Type B pancreatic cell (in vitro differentiated cells): ENCODE data around the gene ABCB7. TPM values are rescaled to one million over a fixed set of nuclear protein-coding genes. Genes with fewer than 3 reads are reported as not detected.

ENCODE experiments used
- DNase-seq: peaks from one replicate; pipeline ENCODE4 v3.0.0; 2021; ENCODE audit warnings: mixed read lengths; ENCODE audit not compliant: unreplicated experiment; ENCODE audit errors: extremely low spot score
- H3K27ac Mint-ChIP-seq: 2 replicates; pipeline ENCODE4 v1.8.0; 2021; ENCODE audit warnings: mild to moderate bottlenecking, mixed read lengths
- H3K27me3 Mint-ChIP-seq: 2 replicates; pipeline ENCODE4 v1.8.0; 2021; ENCODE audit warnings: mixed read lengths
- H3K36me3 Mint-ChIP-seq: 2 replicates; pipeline ENCODE4 v1.8.0; 2021; ENCODE audit warnings: mixed read lengths
- H3K4me1 Mint-ChIP-seq: one replicate; pipeline ENCODE4 v1.8.0; 2021; ENCODE audit warnings: mixed read lengths; ENCODE audit not compliant: unreplicated experiment
- H3K4me3 Mint-ChIP-seq: 2 replicates; pipeline ENCODE4 v1.8.0; 2021; ENCODE audit warnings: mild to moderate bottlenecking, mixed read lengths
- H3K9me3 Mint-ChIP-seq: 2 replicates; pipeline ENCODE4 v1.8.0; 2021; ENCODE audit warnings: mixed read lengths
- CTCF ChIP-seq: fragments of 200-600 bp; sonication (generic); conservative IDR thresholded peaks from 2 replicates; pipeline ENCODE4 v1.5.0; 2021; ENCODE audit warnings: antibody characterized with exemption, mild to moderate bottlenecking
- total RNA-seq: library from RNA; stranded (reverse); gene quantifications from 2 replicates; pipeline ENCODE4 v1.2.1, GENCODE V29; 2021; ENCODE audit warnings: low replicate concordance

Gene ABCB7
- total RNA-seq, 1 donor from 2014 or later, result 30.5 TPM

DNA sequence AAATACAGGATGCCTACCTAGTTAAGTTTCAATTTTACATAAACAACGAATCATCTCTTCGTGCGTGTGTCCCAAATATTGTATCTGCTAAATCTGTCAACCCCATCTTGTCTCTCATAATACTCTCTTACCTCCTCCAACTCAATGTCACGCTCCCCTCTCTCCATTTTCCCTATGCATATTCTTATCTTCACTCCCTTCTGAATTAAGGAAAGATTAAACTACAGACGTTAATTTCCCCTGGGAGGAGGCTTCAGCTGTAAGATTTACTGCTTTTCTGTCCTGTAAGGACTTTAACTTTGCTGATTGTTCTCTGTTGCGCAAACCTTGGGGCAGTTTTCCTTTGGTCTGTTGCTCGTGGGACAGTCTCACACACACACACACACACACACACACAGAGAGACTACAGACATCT lies 455 bp upstream of the ABCB7 start:
- no peaks in the 10 kb centered on the region for H3K27me3 Mint-ChIP-seq
- no peak for DNase-seq
- no peak for TF ChIP-seq CTCF
- no peaks in the 10 kb centered on the region for H3K4me1 Mint-ChIP-seq
- no peaks in the 10 kb centered on the region for H3K9me3 Mint-ChIP-seq
- peak overlapping the region; percentile 95 for H3K27ac Mint-ChIP-seq
- peak overlapping the region; percentile 93 for H3K4me3 Mint-ChIP-seq
- no peaks in the 10 kb centered on the region for H3K36me3 Mint-ChIP-seq

DNA sequence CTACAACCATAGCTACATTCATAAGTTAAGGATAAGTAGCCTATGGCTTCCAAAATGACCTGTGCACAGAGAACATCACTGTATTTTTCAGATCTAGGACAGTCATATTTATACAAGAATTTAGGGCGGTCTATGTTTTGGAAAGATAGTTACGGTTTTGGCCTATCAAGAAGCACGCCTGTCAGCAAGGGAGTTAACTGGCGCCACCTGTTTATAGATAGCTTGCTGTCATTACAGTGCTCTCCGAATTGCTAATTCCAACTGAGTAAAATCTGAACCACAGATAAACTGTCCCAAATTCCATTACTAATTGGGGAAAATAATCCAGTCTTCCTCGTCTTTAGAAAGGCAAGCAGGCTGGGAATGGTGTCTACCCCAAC lies 646 bp downstream of the ABCB7 start:
- Mint-ChIP-seq H3K36me3 (no peaks in the 10 kb centered on the region), H3K27ac (peak overlapping the region; percentile 95), H3K27me3 (no peaks in the 10 kb centered on the region), H3K4me1 (no peaks in the 10 kb centered on the region), H3K9me3 (no peaks in the 10 kb centered on the region), H3K4me3 (peak overlapping the region; percentile 93)
- no peak for DNase-seq
- TF ChIP-seq CTCF, result no peak

DNA sequence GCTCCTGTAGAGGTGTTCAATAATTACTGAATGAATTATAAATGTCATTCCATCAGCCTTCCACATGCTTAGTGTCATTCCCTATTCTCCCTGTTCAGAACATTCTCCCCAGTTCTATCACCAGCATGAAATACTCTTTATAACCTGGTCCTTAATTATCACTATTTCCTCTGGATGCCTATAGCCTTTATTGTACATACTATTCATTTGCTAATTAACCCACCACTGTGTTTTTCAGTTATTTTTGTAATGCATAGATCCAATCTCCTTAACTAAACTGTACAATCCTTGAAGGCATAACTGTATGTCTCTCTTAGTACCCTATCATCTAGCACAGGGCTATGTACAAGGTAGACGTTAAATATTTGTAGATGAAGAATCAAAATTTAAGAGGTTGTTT lies 1.2 kb downstream of the ABCB7 start:
- Mint-ChIP-seq H3K27me3 (no peaks in the 10 kb centered on the region), H3K9me3 (no peaks in the 10 kb centered on the region)
- no peak for TF ChIP-seq CTCF

DNA sequence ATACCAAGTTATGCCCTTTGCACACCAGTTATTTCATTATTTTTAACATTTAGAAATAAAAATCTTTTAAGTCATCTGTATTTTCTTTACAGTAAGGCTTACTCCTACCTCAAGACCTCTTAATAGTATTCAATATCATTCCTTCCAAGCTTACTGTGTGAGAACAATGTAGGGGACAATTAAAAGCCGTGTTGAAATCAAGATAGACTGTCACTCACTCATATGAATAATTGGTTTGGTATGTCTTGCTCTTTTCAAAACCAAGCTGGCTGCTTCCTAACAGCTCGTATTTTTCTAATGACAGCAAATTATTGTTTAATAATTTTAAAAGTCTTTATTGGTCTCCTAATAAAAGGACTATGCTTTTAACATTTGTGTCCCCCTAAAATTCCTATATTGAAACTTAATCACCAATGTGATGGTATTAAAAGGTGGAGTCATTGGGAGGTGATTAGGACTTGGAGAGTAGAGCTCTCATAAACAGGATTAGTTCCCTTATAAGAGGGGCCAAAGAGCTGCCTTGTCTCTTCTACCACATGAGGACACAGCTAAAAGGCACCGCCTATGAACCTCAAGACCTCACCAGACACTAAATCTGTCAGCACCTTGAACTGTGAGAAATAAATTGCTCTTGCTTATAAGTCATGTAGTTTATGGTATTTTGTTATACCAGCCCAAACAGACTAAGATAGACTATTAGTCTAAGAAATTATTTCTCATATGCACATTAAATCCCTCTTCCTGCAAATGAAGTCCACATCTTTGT lies 4.1 kb downstream of the ABCB7 start:
- Mint-ChIP-seq H3K27ac (no peak overlapping the region), H3K36me3 (peaks cover 7% of the 10 kb centered on the region), H3K4me3 (no peak overlapping the region), H3K4me1 (no peaks in the 10 kb centered on the region), H3K9me3 (no peaks in the 10 kb centered on the region), H3K27me3 (no peaks in the 10 kb centered on the region)
- no peak for TF ChIP-seq CTCF
- no peak for DNase-seq

More for the DNA sequence above, 1.2 kb downstream of the ABCB7 start:
- Mint-ChIP-seq H3K4me1 (no peaks in the 10 kb centered on the region), H3K36me3 (no peaks in the 10 kb centered on the region), H3K27ac (no peak overlapping the region), H3K4me3 (peak overlapping the region; percentile 93)
- no peak for DNase-seq

GRCh38 chrX:75149654-75150053 lies 6.4 kb downstream of the ABCB7 start:
- H3K4me3 Mint-ChIP-seq, result no peak overlapping the region
- no peak for DNase-seq
- H3K4me1 Mint-ChIP-seq, result no peaks in the 10 kb centered on the region
- H3K27ac Mint-ChIP-seq, result peak overlapping the region; percentile 5
- H3K9me3 Mint-ChIP-seq, result no peaks in the 10 kb centered on the region
- peaks cover 7% of the 10 kb centered on the region for H3K36me3 Mint-ChIP-seq
- no peaks in the 10 kb centered on the region for H3K27me3 Mint-ChIP-seq
- TF ChIP-seq CTCF, result no peak
